Measurements from ENCODE around the gene RAD51B. TPM values are rescaled to one million over a fixed set of nuclear protein-coding genes. Genes with fewer than 3 reads are reported as not detected.

RAD51B gene
- total and polyA plus RNA-seq, 9 of the 15 experiments (the other 6 are each of a cell fraction or from before 2014, with no cell fraction given): 8.5 to 17.3 (median 11.3) TPM

GRCh38 chr14:68758301-68758700 is 938.7 kb downstream of the RAD51B start:
- ChIA-PET POLR2A (interaction anchor here (0.6 to 1.5 kb wide), 3 partner anchors 9 to 290 kb away, joined by 3 to 7 read pairs (median 5); no protein-coding TSS in a partner anchor), CTCF (ENCODE audit: low intra/inter-chr PET ratio) (no interaction called here)
- Histone ChIP-seq H3K9me3 (replicated peaks; ENCODE audit: control insufficient read depth, insufficient read depth, low read depth, low read length) (no peaks in the 10 kb centered on the region), H3K4me1 (replicated peaks in 1 of 2; ENCODE audit: control insufficient read depth in 2 of 2, insufficient read depth in 2 of 2, low read length in 2 of 2) (peaks cover 34 to 63% of the 10 kb centered on the region in 2 experiments), H3K36me3 (ENCODE audit: control insufficient read depth, insufficient read depth, low read length) (no peaks in the 10 kb centered on the region), H3K4me3 (no peak overlapping the region), H4K20me1 (replicated peaks; ENCODE audit: control insufficient read depth, insufficient read depth, low read length) (no peaks in the 10 kb centered on the region), H3K9ac (ENCODE audit: insufficient read depth in 1 of 2, low read depth in 2 of 2, low read length in 2 of 2) (peak overlapping the region; percentile 59 to 78; a peak in 3 of 4 replicates), H3K9me1 (ENCODE audit: control insufficient read depth, insufficient read depth, low read length) (no peaks in the 10 kb centered on the region), H3K79me2 (ENCODE audit: control insufficient read depth, insufficient read depth, low read length) (no peaks in the 10 kb centered on the region), H3K4me2 (ENCODE audit: insufficient read depth, low read length) (peak overlapping the region; percentile 74), H2AFZ (ENCODE audit: low read depth, low read length) (peak overlapping the region; percentile 91), H3K27me3 (ENCODE audit: control insufficient read depth in 2 of 2, insufficient read depth in 2 of 2, low read length in 2 of 2) (no peaks in the 10 kb centered on the region), H3K27ac (ENCODE audit: extremely low read depth, low read depth, low read length) (peak overlapping the region; percentile 78)
- intact Hi-C loops (cut with micrococcal nuclease): loop anchor here (5.0 kb wide), 1 partner anchor 41 kb away; no protein-coding TSS in a partner anchor
- in situ Hi-C loops (cut with MboI): loop anchor here (5.0 kb wide), 1 partner anchor 36 kb away; no protein-coding TSS in a partner anchor
- BruUV-seq (replicated peaks): no TSS peak
- ATAC-seq (peak; percentile 80), DNase-seq (ENCODE audit: extremely low read depth in 1 of 4, low spot score in 3 of 4) (peak; percentile 27 to 84 (median 55)), FAIRE-seq (peak; percentile 92)
- WGBS (ENCODE audit: insufficient coverage, low coverage, missing lambda C conversion rate): 0% methylated on average over 2 of the region's 3 CpGs
- TF ChIP-seq SLC30A9 (CRISPR knock-in tag; IDR thresholded peaks at IDR 0.05) (no peak), TSHZ1 (CRISPR knock-in tag; IDR thresholded peaks at IDR 0.05) (no peak), FOXA1 (IDR thresholded peaks at IDR 0.05; ENCODE audit: borderline replicate concordance) (no peak), ZNF77 (CRISPR knock-in tag; IDR thresholded peaks at IDR 0.05) (no peak), CHD1 (IDR thresholded peaks at IDR 0.05; ENCODE audit: low read length) (no peak), SMARCC2 (IDR thresholded peaks at IDR 0.05; ENCODE audit: low read depth) (no peak), ZNF140 (CRISPR knock-in tag; IDR thresholded peaks at IDR 0.05) (no peak), CAMTA2 (CRISPR knock-in tag; conservative IDR thresholded peaks at IDR 0.05) (no peak), DACH1 (IDR thresholded peaks at IDR 0.05; ENCODE audit: partially characterized antibody) (no peak), KLF16 (IDR thresholded peaks at IDR 0.05) (peak; percentile 70; the same call in 1 of the 2 replicates), ZNF511 (CRISPR knock-in tag; IDR thresholded peaks at IDR 0.05) (no peak)

Data from K562 (cell line).